ENCODE results near the gene ZNF521.

The ZNF521 gene

DNA sequence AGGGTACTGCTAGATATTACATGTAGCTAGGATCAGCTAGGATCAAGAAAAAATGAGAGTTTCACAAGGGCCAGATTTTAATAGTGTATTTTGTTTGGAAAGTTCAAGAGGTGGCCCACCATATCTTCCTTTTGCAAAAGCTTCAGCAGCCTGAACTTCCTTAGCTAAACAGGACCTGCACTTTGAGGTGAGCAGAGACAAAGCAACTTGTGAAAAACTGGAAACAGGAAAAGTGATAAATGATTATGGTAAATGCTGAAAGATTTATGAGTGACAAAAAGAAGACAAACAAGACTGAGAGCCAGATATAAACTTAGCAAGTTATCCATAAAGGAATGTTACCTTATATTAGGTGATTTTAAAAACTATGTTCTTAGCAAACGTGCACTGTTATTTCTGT is 123.6 kb downstream of the ZNF521 start:
- TF ChIP-seq SPI1 (IDR thresholded peaks at IDR 0.05; ENCODE audit: low read depth, low read length) (no peak), POLR2A (IDR thresholded peaks at IDR 0.05; ENCODE audit: low read depth, low read length) (no peak), PAX5 (IDR thresholded peaks at IDR 0.05; ENCODE audit: insufficient read depth, low read length, severe bottlenecking) (no peak), POU2F2 (IDR thresholded peaks at IDR 0.05; ENCODE audit: low read depth, low read length) (no peak), POLR2AphosphoS5 (IDR thresholded peaks at IDR 0.05; ENCODE audit: low read depth, low read length) (no peak), TAF1 (IDR thresholded peaks at IDR 0.05; ENCODE audit: low read depth, low read length) (no peak)
- DNase-seq (ENCODE audit: insufficient read length, low spot score): no peak
- no peak for FAIRE-seq

DNA sequence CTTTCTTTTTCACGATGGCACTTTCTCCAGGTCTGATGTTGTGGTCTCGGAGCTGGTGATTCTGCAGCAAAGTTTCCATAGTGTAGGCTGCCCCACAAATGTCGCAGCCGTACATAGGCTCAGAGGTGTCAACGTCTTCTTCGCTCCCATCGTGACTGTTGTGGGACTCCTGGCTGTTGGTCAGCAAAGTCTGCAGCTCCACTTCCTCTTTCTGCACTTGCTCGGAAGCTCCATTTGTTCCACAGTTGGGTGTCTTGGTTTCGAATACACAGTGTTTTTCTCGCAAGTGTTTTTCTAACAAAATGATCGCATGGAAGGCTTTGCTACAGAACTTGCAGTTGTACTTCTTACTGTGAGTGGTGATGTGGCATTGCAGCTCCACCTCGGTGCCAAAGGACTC is 126.8 kb downstream of the ZNF521 start:
- TF ChIP-seq SPI1 (IDR thresholded peaks at IDR 0.05; ENCODE audit: low read depth, low read length) (peak; percentile 88), POLR2AphosphoS5 (IDR thresholded peaks at IDR 0.05; ENCODE audit: low read depth, low read length) (no peak)
- no peak for FAIRE-seq
- no peak for DNase-seq (ENCODE audit: insufficient read length, low spot score)

DNA sequence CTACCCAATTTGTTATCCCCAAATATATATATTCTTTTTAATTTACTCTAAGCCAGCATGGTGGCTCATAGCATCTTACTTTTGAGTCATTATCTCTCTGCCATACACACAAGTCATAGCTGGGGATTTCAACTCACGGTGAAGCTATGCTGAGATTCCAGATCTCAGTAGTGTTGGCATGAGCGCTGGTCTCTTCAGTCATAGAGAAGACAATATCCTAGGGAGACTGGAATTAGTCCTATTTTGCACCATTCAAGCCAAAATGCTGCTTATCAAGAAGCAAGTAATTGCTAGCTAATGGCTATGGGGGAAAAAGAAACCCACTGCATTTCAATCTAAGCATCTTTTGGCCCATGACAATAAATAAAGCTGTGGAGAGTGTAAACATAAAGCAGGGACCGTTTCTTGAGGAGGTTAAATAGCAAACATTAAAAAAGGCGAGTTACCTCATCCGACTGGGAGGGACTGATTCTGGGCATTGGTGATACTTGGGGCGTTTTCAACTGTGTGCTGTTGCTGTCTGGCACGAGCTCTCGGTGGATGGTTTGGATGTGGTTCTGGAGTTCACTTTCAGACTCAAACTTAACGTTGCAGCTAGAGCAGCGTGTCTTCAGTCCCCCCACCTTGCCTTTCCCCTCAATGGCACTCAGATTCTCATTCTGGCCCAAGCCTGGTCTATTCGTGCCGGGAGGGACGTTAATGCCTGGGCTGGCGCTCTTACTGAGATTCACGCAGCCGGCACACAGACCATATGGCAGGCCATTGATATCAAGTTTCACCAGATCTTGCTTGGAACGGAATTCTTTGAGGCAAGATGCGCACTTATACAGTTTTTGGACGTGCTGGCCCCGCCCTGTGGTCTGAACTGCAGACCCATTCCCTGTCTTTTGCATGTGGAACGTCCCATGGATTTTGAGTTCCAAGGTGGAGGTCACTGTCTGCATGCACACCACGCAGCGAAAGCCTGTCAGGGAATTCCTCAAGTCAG is 127.8 kb downstream of the ZNF521 start:
- TF ChIP-seq POLR2AphosphoS5 (IDR thresholded peaks at IDR 0.05; ENCODE audit: low read depth, low read length) (no peak), SPI1 (IDR thresholded peaks at IDR 0.05; ENCODE audit: low read depth, low read length) (no peak), TAF1 (IDR thresholded peaks at IDR 0.05; ENCODE audit: low read depth, low read length) (no peak), PAX5 (IDR thresholded peaks at IDR 0.05; ENCODE audit: insufficient read depth, low read length, severe bottlenecking) (no peak), POU2F2 (IDR thresholded peaks at IDR 0.05; ENCODE audit: low read depth, low read length) (no peak), POLR2A (IDR thresholded peaks at IDR 0.05; ENCODE audit: low read depth, low read length) (no peak)
- DNase-seq (ENCODE audit: insufficient read length, low spot score) (no peak), FAIRE-seq (no peak)

DNA sequence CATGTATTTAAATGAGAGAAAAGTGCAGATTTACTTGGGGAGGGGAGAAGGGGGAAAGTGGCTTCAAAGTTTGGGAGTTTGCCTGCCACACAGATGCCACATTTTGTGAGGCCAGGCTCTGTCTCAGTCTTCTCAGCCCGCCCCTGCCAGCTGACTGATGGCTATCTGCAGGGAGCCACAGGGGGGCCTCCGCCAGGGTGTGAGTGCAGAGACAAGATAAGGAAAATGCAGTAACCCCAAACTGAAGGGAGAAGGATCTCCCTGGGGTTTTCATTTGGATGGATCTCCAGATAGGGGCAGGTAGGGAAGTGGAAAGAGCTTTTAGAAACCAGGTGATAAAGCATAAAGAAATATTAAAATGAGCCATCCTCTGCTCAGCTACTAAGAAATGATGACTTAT is 128.8 kb downstream of the ZNF521 start:
- FAIRE-seq: no peak
- no peak for DNase-seq (ENCODE audit: insufficient read length, low spot score)
- TF ChIP-seq PAX5 (IDR thresholded peaks at IDR 0.05; ENCODE audit: insufficient read depth, low read length, severe bottlenecking) (no peak), TAF1 (IDR thresholded peaks at IDR 0.05; ENCODE audit: low read depth, low read length) (no peak), POLR2AphosphoS5 (IDR thresholded peaks at IDR 0.05; ENCODE audit: low read depth, low read length) (no peak), POLR2A (IDR thresholded peaks at IDR 0.05; ENCODE audit: low read depth, low read length) (no peak), SPI1 (IDR thresholded peaks at IDR 0.05; ENCODE audit: low read depth, low read length) (no peak), POU2F2 (IDR thresholded peaks at IDR 0.05; ENCODE audit: low read depth, low read length) (no peak)

DNA sequence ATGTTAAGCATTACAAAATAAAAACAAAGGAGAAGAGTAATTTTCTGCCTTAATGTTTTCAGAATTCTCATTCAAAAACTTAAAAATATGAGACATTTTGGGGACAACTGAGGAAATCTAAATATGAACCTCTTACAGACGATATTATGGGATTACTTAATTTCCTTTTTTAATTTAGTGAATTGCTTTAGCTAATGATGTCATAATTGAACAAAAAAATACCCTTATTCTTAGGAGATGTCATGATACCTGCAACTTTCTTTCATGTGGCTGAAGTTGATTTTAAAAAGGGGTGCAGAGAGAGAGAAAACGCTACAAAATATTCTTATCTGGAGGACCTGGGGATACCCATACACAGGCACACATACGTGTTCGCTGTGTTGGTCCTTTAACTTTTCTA is 129.3 kb downstream of the ZNF521 start:
- TF ChIP-seq TAF1 (IDR thresholded peaks at IDR 0.05; ENCODE audit: low read depth, low read length) (no peak), PAX5 (IDR thresholded peaks at IDR 0.05; ENCODE audit: insufficient read depth, low read length, severe bottlenecking) (no peak), POLR2A (IDR thresholded peaks at IDR 0.05; ENCODE audit: low read depth, low read length) (no peak), POLR2AphosphoS5 (IDR thresholded peaks at IDR 0.05; ENCODE audit: low read depth, low read length) (no peak), SPI1 (IDR thresholded peaks at IDR 0.05; ENCODE audit: low read depth, low read length) (no peak), POU2F2 (IDR thresholded peaks at IDR 0.05; ENCODE audit: low read depth, low read length) (no peak)
- FAIRE-seq (no peak), DNase-seq (ENCODE audit: insufficient read length, low spot score) (no peak)

DNA sequence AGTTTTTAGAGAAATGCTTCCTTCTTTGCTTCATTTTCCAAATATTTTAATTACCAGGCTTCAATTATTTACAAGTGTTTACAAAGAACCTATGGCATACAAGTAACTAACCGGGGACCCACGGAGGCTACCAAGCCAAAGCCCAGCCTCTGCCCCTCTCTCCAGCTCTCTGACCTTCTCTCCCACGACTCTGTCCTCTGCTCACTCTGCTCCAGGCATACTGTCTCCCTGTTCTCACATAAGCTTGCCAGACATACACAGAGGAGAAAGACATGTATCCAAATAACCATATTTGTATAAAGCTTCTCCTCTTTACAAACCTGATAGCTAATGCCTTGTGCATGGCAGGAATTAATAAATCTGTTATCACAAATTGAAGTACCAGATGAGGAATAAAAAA is 141.3 kb downstream of the ZNF521 start:
- no peak for TF ChIP-seq POU2F2 (IDR thresholded peaks at IDR 0.05; ENCODE audit: low read depth, low read length)
- no peak for TF ChIP-seq TAF1 (IDR thresholded peaks at IDR 0.05; ENCODE audit: low read depth, low read length)
- no peak for TF ChIP-seq SPI1 (IDR thresholded peaks at IDR 0.05; ENCODE audit: low read depth, low read length)
- TF ChIP-seq PAX5 (IDR thresholded peaks at IDR 0.05; ENCODE audit: insufficient read depth, low read length, severe bottlenecking): no peak
- no peak for TF ChIP-seq POLR2AphosphoS5 (IDR thresholded peaks at IDR 0.05; ENCODE audit: low read depth, low read length)
- TF ChIP-seq POLR2A (IDR thresholded peaks at IDR 0.05; ENCODE audit: low read depth, low read length): no peak
- FAIRE-seq: no peak

DNA sequence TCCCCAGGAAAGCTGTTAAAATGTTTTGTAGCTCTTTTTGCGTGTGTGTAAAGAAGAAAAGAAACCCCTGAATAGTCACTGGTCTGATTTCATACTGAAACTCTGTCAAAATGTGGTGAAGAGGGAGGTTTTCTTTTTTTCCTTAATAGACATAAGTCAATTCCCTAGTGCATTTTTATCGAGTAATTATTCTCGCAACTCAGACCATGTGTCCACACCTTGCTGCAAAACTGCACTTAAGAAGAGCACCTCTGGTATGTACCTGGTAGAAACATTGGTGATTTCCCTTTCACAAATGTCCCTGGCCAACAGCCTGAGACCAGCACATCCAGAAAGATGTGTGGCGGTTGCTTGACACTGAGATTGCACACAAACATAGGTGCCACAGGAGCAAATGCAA is 159.9 kb downstream of the ZNF521 start:
- no peak for FAIRE-seq
- TF ChIP-seq POLR2AphosphoS5 (IDR thresholded peaks at IDR 0.05; ENCODE audit: low read depth, low read length) (no peak), SPI1 (IDR thresholded peaks at IDR 0.05; ENCODE audit: low read depth, low read length) (no peak), PAX5 (IDR thresholded peaks at IDR 0.05; ENCODE audit: insufficient read depth, low read length, severe bottlenecking) (no peak), TAF1 (IDR thresholded peaks at IDR 0.05; ENCODE audit: low read depth, low read length) (no peak), POLR2A (IDR thresholded peaks at IDR 0.05; ENCODE audit: low read depth, low read length) (no peak), POU2F2 (IDR thresholded peaks at IDR 0.05; ENCODE audit: low read depth, low read length) (no peak)
- DNase-seq (ENCODE audit: insufficient read length, low spot score): no peak

More for the DNA sequence above, 141.3 kb downstream of the ZNF521 start:
- DNase-seq (ENCODE audit: insufficient read length, low spot score): no peak

DNA sequence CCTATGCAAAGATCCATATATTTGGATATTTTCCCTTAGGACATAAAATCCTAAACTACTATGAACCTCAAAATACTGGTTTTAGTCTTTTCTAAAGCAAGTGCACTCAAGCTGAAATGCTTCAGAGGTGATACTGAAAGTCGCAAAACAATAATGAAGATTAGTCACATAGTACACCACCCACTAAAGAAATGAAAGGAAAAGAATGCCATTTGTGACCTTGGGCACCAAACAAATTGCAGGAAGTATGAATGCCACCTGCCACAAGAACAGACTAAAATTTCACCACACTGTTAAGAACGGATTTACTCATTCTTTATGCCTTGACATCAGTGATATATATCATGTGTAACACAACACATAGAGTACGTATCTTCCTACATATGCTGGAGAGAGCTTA is 161.5 kb downstream of the ZNF521 start:
- DNase-seq (ENCODE audit: insufficient read length, low spot score) (no peak), FAIRE-seq (no peak)
- TF ChIP-seq TAF1 (IDR thresholded peaks at IDR 0.05; ENCODE audit: low read depth, low read length) (no peak), POU2F2 (IDR thresholded peaks at IDR 0.05; ENCODE audit: low read depth, low read length) (no peak), POLR2AphosphoS5 (IDR thresholded peaks at IDR 0.05; ENCODE audit: low read depth, low read length) (no peak), PAX5 (IDR thresholded peaks at IDR 0.05; ENCODE audit: insufficient read depth, low read length, severe bottlenecking) (no peak), POLR2A (IDR thresholded peaks at IDR 0.05; ENCODE audit: low read depth, low read length) (no peak), SPI1 (IDR thresholded peaks at IDR 0.05; ENCODE audit: low read depth, low read length) (no peak)

DNA sequence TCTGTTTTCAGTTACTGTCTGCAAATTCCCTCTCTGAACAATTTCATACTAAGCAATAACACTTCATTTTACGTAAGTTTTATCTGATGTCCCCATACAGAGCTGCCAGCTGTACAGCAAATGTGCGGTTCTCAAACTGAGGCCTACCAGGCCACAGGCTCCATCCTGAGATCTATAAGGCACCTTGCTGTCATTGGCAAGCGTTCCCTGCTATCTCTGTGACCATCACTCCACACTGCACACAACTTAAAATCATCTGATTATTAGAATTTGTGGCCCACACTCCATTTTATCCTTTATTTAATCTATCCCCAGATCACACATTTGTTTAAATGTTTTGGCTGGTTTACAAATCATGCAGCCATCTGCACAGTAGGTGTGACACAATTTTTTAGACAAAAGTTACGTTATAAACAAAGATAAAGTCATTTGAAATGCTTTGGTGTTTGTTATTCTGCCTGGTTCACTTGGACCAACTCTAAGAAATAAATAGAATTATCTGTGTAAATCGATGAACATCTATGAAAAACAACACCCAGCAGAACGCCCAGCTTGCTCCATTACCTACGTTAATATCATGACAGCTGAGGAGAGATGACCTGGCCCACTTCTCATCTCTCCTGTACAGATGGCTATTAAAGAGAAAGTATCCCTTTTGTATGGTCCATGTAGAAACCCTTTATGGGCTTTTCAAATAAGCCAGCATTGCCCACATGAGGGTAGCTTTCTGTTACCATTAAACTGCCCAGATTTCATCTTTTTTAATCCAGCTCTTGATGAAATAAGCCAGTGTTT is 162.4 kb downstream of the ZNF521 start:
- FAIRE-seq: no peak
- TF ChIP-seq SPI1 (IDR thresholded peaks at IDR 0.05; ENCODE audit: low read depth, low read length) (no peak), POLR2AphosphoS5 (IDR thresholded peaks at IDR 0.05; ENCODE audit: low read depth, low read length) (no peak), TAF1 (IDR thresholded peaks at IDR 0.05; ENCODE audit: low read depth, low read length) (no peak), POU2F2 (IDR thresholded peaks at IDR 0.05; ENCODE audit: low read depth, low read length) (no peak), PAX5 (IDR thresholded peaks at IDR 0.05; ENCODE audit: insufficient read depth, low read length, severe bottlenecking) (no peak), POLR2A (IDR thresholded peaks at IDR 0.05; ENCODE audit: low read depth, low read length) (no peak)
- no peak for DNase-seq (ENCODE audit: insufficient read length, low spot score)

Measured in GM12891 (cell line).